Thoracic aorta (tissue), 2 donors: ENCODE data around the gene SPAG16. TPM values are rescaled to one million over a fixed set of nuclear protein-coding genes. Genes with fewer than 3 reads are reported as not detected.
A peak's percentile ranks its signal among the peaks of the same experiment; 100 is the strongest.

Experiments
- ATAC-seq: fragments of 150-250 bp; one replicate; pipeline ENCODE4 v1.8.0; 2017; ENCODE audit warnings: low read depth; ENCODE audit not compliant: insufficient number of reproducible peaks, low FRiP score
- DNase-seq: peaks from one replicate; pipeline ENCODE4 v3.0.0-alpha.2; 2020; ENCODE audit warnings: low spot score
- H3K27ac ChIP-seq, 2 donors: fragments of 200-600 bp; sonication (generic); 1 replicate in 1 of 2; 2 replicates in 1 of 2; pipeline ENCODE4 v1.5.1; 2016; ENCODE audit warnings: mild to moderate bottlenecking in 2 of 2, moderate library complexity in 2 of 2
- H3K27me3 ChIP-seq: fragments of 200-600 bp; sonication (generic); replicated peaks from 2 replicates; pipeline ENCODE4 v1.6.0; 2016; ENCODE audit warnings: mild to moderate bottlenecking; ENCODE audit not compliant: insufficient read depth
- H3K36me3 ChIP-seq: fragments of 200-600 bp; sonication (generic); one replicate; pipeline ENCODE4 v1.5.1; 2016
- H3K4me1 ChIP-seq, 2 donors: fragments of 200-600 bp; sonication (generic); 1 replicate in 1 of 2; 2 replicates in 1 of 2; pipeline versions ENCODE4 v1.5.1 to v1.6.0; 2016; ENCODE audit warnings: low read depth in 2 of 2, mild to moderate bottlenecking in 1 of 2; ENCODE audit not compliant: control insufficient read depth in 1 of 2
- H3K4me3 ChIP-seq: fragments of 200-600 bp; sonication (generic); 2 replicates; pipeline ENCODE4 v1.5.1; 2016; ENCODE audit warnings: mild to moderate bottlenecking
- H3K9me3 ChIP-seq: fragments of 200-600 bp; sonication (generic); 2 replicates; pipeline ENCODE4 v1.5.1; 2016
- total RNA-seq, 2 donors: library from RNA; depleted of rRNA; stranded (reverse); fragments of >200 nt; gene quantifications; one replicate each; pipeline versions ENCODE4 v1.1.0 to v1.2.3, GENCODE V29; 2016
- TF ChIP-seq, protein P1 (sequence below): fragments of 200-600 bp; sonication (generic); IDR thresholded peaks from one replicate; pipeline ENCODE4 v1.5.1; 2019; ENCODE audit warnings: antibody characterized with exemption

Gene SPAG16
- total RNA-seq, 2 donors from 2014 or later: 7.4 to 26.3 TPM

DNA sequence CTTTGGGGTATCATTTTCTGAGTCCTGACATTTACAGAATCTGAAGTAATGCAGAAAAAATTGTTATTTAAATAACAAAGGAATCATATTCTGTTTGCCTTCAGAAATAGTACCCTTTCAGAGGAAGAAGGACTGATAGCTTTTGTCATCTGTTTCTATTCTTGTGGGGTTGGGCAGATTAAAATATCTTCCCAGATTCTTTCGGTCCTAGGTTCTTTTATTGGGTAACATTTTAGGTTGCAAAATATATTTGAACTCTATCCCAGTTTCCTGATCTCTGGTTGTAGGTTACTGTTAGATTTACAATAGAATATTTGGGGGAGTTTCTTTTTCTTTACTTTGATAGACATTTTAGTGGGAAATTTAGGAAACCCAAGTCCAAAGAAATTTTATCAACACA is 550.5 kb downstream of the SPAG16 start:
- Histone ChIP-seq H3K4me1 (peaks cover 7 to 10% of the 10 kb centered on the region in 2 donors), H3K36me3 (no peaks in the 10 kb centered on the region), H3K9me3 (no peaks in the 10 kb centered on the region), H3K27me3 (no peaks in the 10 kb centered on the region), H3K27ac (peak overlapping the region; percentile 6 to 17), H3K4me3 (no peak overlapping the region)
- DNase-seq: no peak
- ATAC-seq: no peak
- TF ChIP-seq, protein P1, sequence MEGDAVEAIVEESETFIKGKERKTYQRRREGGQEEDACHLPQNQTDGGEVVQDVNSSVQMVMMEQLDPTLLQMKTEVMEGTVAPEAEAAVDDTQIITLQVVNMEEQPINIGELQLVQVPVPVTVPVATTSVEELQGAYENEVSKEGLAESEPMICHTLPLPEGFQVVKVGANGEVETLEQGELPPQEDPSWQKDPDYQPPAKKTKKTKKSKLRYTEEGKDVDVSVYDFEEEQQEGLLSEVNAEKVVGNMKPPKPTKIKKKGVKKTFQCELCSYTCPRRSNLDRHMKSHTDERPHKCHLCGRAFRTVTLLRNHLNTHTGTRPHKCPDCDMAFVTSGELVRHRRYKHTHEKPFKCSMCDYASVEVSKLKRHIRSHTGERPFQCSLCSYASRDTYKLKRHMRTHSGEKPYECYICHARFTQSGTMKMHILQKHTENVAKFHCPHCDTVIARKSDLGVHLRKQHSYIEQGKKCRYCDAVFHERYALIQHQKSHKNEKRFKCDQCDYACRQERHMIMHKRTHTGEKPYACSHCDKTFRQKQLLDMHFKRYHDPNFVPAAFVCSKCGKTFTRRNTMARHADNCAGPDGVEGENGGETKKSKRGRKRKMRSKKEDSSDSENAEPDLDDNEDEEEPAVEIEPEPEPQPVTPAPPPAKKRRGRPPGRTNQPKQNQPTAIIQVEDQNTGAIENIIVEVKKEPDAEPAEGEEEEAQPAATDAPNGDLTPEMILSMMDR: no peak

DNA sequence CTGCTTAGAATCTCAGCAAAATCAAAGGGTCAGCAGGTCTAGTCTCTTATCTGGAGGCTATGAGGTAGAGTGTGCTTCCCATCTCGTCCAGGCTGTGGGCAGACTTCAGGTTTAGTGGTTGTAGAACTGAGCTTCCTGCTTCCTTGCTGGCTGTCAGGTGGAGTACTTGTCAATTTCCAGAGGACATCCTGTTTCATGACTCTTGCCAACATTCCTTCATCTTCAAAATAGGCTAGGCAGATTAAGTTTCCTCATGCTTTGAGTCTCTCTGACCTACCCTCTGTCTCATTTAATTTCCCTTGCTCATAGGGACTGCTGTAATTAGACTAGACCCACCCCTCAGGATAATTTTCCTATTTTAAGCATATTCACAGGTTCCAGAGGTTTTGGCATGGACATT is 562.6 kb downstream of the SPAG16 start:
- Histone ChIP-seq H3K27ac (no peak overlapping the region), H3K27me3 (no peaks in the 10 kb centered on the region), H3K4me1 (no peaks in the 10 kb centered on the region), H3K36me3 (no peaks in the 10 kb centered on the region), H3K4me3 (no peak overlapping the region), H3K9me3 (no peaks in the 10 kb centered on the region)
- TF ChIP-seq, protein P1: no peak
- DNase-seq (no peak), ATAC-seq (no peak)

DNA sequence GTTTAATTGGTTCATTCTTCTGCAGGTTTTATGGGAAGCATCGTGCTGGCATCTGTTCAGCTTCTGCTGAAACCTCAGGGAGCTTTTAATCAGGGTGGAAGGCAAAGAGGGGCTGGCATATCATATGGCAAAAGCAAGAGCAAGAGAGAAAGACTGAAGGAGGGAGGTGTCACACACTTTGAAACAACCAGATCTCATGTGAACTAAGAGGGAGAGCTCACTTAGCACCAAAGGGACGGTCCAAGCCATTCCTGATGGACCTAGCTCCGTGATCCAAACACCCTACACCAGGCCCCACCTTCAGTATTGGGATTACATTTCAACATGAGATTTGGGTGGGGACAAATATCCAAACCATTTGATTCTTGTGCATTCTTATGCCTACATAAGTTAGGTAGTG is 563.1 kb downstream of the SPAG16 start:
- no peak overlapping the region for H3K4me3 ChIP-seq
- DNase-seq (no peak), ATAC-seq (no peak)
- no peaks in the 10 kb centered on the region for H3K36me3 ChIP-seq
- no peaks in the 10 kb centered on the region for H3K4me1 ChIP-seq
- H3K27ac ChIP-seq: no peak overlapping the region
- H3K9me3 ChIP-seq: no peaks in the 10 kb centered on the region
- TF ChIP-seq, protein P1: no peak
- no peaks in the 10 kb centered on the region for H3K27me3 ChIP-seq

DNA sequence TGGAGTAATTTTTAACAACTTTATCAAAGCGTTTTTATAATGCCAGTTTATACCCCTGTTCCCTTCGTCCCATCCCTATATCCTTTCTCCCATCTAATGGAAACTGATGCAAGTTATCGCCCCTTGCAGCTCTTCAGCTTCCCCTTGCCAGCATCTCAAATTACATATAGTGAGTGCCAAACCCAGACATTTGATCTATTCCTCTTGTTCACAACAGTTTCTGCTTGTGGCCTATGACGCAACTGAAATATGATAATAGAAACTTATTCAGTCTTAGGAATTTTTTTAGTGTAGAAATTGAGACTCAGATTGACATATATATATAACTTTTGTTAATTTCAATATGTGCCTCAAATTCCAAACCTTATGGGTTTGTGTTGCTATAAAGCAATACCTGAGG is 564.4 kb downstream of the SPAG16 start:
- no peaks in the 10 kb centered on the region for H3K36me3 ChIP-seq
- no peaks in the 10 kb centered on the region for H3K4me1 ChIP-seq
- TF ChIP-seq, protein P1: no peak
- H3K4me3 ChIP-seq: no peak overlapping the region
- DNase-seq (no peak), ATAC-seq (no peak)
- H3K27me3 ChIP-seq: no peaks in the 10 kb centered on the region
- no peaks in the 10 kb centered on the region for H3K9me3 ChIP-seq
- no peak overlapping the region for H3K27ac ChIP-seq

DNA sequence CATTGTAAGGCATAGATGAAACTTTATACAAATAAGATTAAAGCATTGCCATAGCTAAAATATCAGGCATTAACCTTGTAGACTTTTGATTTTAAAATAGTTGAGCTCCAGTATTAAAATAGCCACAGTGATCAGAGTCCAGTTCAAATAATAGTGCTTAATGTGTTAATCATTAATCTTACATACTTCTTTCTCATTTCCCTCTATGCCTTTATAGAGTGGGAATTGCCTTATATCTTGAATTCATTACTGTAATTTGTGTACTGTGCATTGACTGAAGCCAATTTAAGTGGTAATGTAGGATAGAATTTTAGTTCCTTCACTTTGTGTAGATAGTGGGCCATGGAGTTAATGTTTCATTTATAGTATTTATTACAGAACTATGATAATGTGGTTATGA is 577.4 kb downstream of the SPAG16 start:
- Histone ChIP-seq H3K27me3 (no peaks in the 10 kb centered on the region), H3K4me3 (no peak overlapping the region), H3K27ac (no peak overlapping the region), H3K9me3 (peaks cover 5% of the 10 kb centered on the region), H3K36me3 (no peaks in the 10 kb centered on the region), H3K4me1 (no peaks in the 10 kb centered on the region)
- DNase-seq (no peak), ATAC-seq (no peak)
- TF ChIP-seq, protein P1: no peak
